Measurements from ENCODE around the gene FGFBP3.

The FGFBP3 gene, protein sequence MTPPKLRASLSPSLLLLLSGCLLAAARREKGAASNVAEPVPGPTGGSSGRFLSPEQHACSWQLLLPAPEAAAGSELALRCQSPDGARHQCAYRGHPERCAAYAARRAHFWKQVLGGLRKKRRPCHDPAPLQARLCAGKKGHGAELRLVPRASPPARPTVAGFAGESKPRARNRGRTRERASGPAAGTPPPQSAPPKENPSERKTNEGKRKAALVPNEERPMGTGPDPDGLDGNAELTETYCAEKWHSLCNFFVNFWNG

DNA sequence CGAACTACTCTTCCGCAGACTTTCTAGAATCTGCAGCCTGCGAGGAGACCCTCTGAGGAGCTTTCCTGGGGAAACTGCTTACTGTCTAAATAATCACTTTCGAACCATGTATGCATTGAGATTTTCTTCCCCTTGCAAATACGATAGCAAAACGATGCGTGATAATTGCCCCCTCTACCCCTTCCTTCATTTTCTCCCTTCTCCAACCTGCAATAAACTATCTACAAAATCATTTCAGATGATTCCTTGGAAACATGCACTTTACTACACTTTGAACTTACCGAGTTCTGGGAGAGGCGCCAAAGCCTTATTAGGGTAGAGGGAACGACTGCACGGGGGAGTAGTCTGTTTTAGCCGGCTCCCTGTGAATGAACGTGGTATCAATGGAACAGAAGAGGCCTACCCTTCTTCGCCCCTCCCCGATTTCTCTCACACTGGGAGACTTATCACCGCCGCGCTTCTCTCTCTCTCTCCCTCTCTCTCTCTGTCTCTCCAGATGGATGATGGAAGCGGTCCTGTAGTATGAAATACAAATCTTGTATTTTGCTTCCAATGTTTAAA lies at the start of gene FGFBP3:
Gene FGFBP3, minus strand, starts transcription at position 370 of the 561 bp plus-strand sequence. CDS start 517 bp downstream, outside the sequence.
- peak in 2 of 3 donors; percentile 30 to 31 for DNase-seq

DNA sequence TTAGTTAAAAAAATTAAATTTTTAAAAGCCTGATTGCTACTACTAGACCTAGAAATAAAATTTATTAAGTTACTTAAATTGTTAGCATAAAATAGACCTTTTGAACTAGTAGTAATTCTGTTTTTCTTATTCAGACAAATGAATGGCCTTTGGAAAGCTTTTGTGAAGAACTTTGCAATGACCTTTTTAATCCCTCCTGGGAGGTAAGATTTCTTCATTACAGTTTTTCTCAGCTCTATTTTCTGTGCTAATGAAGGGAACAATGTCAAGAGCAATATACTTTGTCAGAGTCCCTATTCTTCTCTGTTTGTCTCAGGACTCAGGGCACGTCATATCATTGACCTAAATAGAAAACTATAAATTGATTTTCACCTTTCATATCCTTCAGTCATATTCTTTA lies 47.8 kb upstream of the FGFBP3 start:
- DNase-seq, result no peak

DNA sequence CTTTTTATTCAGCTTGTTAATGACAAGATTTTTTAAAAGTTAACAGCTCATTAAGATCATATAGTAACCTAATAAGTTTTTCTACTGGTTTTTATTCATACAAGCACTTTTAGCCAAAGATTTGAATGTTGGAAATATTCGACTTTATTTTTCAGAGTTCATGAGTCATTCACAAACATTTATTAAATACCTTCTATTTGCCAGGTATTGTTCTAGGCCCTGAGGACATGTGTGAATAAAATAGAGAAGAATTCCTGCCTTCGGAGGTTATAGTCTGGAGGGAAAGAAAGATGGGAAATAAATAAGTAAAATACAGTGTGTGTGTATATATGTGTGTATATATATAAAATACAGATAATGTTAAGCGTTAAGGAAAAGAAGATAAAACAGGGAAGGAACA lies 45.8 kb upstream of the FGFBP3 start:
- DNase-seq, result no peak

DNA sequence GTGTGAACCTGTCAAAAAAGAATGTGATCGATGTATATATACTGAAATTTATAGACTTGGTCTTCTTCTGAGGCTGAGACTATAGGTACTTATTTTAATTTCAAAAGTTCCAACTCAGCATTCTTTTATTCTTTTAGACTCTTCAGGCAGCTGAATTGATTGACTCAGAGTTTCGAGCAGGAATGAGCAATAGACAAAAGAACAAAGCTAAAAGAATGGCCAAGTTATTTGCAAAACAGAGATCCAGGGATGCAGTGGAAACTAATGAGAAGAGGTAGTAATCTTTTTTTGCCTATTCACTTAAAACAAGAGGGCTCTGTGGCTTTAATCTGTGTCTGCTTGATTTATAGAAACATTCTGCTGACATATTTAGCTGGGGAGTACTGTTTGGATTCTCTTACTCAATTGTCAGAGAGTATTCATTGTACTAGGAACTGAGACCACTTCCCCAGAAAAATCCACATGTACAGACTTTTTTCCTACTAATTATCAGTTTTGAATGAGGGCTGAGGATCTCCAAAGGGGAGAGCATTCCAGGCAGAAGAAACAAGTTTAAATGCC lies 44.4 kb upstream of the FGFBP3 start:
- no peak for DNase-seq

DNA sequence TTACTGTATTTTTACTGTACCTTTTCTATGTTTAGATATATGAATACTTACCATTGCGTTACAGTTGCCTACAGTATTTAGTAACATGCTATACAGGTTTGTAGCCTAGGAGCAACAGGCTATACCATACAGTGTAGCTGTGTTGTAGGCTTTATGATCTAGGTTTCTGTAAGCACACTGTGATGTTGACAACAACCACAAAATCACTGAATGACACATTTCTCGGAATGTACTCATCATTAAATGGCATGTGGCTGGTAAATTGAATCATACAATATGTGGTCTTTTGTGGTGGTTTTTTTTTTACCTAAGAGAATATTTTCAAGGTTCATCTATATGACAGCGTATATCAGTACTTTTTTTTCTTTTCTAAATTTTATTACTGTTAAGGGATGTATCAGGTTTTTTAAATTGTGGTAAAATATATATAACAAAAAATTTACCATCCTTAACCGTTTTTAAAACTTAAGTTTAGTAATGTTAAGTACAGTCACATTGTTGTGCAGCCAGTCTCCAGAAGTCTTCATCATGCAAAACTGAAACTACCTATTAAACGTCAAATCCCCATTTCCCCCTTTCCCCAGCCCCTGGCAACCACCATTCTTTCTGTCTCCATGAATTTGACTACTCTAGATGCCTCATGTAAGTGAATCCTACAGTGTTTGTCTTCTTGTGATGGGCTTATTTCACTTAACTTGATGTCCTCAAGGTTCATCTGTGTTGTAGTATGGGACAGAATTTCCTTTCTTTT lies 35.8 kb upstream of the FGFBP3 start:
- no peak for DNase-seq

DNA sequence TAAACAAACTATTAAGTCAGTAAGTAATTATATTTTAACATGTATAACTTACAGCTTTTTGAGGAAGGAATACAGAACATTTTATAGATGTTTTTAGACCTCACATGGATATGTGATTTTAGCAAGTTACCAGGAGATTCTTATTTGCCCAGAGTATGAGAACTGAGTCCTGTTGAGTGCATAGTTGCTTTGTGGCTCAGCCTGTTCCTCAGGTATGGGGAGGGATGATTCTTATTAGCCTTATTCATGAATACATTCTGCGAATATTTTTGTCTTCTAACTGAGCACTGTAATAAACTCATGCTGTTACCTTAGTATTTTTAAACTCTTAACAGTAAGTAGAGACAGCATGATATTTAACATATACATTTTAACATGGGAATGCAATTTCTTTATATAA lies 32.1 kb upstream of the FGFBP3 start:
- no peak for DNase-seq

DNA sequence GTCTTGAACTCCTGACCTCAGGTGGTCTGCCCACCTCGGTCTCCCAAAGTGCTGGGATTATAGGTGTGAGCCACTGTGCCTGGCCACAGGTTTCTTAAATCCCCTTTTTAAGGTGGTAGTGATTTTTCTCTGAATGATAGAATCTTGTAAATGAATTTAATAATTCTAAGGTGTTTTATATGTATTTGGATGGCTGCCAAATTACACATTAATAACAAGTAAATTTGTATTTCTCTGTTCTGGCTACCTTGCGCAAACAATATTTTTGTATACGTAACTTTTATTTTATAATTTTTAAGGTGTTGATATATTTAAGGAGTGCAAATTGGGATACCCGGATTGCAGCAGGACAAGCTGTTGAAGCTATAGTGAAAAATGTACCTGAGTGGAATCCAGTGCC lies 30.4 kb upstream of the FGFBP3 start:
- no peak for DNase-seq

DNA sequence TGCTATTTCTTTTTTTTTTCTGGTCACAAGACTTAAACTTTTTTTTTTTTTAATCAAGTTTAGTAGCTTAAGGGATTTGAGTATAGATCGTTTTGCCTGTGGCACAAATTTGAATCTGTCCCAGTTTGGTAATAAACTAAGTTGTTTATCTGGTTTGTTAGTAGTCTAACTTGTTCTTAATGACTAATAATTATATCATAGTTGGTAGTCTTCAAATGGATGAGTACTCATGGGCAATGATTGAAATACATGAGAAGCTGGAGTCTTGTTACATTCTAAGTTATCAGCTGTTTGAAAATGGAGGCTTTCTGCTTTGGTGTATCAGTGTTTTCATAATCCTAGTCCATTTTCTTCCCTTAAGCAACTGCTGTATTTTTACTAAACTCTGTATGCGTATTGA lies 26.6 kb upstream of the FGFBP3 start:
- no peak for DNase-seq

DNA sequence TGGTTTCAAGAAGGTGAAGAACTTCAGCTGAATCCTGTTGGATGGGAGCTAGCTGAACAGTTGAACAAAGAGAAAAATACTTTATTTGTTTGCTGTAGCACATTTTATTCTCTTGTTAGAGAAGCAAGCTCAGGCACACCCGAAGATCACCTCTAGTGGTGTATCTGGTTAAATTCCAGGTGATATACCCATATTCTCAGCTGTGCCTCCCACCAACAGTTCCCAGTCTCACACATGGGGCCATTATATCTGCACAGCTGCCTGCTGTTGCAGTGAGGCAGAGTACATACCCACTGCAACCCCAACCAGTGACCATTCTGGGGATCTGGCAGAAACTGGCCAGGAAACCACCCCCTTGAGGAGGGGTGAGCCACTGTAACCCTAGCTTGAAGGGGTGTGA lies 23.5 kb upstream of the FGFBP3 start:
- DNase-seq, result no peak

DNA sequence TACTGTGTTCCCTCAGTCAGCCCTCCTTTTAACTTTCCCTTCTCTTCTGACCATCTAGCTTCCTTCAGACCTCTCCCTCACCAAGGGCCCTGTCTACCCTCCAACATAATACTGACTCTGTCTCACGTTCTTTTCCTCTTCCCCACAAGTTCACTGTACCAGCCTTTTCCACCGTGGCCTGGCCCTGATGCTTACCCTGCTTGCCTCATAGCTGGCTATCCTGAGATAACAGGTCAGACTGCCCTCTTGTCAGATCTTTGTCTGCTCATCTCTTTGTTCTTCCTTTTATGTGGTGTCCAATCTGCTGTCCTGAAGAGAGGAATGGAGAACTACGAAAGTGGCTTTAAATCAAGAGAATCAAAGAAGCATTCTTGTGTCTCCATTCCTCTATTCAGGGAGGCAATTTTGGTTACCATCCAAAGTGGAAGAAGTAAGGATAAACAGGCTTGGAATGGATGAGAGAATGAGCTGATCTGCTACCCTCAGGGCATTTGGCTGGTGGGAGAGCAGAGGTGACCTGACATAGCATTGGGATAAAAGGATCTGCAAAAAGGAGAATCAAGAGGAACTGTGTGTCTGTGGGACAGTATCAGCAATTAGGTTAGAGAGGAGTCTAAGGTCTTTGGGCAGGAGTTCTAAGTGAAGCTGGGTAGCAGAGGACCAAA lies 22.4 kb upstream of the FGFBP3 start:
- no peak for DNase-seq

DNA sequence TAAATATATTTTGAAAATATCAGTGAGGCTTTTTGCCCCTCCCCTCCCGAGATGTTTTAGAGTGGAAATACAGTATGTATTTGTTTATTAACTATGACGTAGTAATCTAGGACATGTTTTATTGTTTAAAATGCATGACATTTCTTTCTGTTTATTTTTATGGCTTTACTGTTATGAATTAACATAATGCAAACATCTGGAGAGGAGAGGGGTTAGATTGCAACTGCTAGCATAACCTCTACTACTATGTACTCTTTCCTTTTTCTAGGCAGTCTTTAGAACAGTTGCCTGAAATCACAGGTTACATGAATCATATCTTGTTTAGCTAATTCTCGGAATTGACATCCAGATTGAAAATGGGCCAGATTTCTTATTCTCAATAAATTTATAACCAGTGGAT lies 21.7 kb upstream of the FGFBP3 start:
- no peak for DNase-seq

DNA sequence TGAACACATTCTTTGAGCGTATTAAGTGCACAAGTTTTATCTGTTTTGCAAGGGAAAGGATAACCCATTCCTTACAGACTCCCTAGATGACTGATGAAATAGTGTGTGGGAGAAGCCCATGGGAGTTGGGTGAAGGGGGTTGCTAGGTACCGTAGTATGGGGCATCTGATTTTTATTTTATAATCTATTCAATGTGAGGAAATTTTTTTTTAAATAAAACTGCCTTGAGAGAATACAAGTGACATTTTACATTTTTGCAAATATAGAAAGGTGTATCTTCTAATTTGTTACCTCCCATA lies 15.7 kb upstream of the FGFBP3 start:
- DNase-seq, result no peak

DNA sequence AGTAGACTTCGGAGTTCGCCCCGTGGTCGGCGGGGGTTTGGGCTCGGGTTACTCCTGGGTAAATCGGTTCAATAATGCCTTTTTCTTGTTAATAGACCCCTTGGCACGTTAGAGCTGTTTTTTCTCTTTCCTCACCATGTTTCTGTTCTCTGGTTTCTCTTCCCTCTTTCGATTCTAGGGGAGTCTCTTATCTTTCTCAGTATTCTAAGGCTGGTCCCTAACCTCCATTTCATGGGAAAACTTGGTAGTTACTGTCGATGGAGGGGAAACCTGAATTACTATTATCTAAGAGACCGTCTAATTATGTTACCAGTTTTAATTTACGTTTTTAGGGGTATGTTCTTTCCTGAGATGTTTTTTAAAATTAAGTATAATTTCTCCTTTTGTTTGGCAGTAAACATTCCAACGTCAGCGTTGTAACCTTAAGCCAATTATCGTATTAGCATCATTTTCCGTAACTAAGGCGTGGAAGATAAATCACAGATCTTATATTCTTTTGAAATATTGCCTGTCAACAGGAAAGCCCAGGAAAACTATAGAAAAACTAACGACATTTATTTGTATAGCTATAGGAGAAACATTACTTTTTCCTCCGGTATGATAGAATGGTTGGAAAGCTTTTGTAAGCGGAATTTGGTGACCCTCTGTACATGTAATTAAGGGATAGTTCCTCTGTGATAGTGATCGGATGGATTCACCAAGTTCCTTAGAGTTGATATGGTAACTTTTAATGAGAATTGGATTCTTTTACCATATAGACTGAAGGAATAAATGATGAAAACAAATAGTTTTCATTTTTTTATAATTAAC lies 15.1 kb upstream of the FGFBP3 start:
- DNase-seq, result peak in 2 of 3 donors; percentile 49 to 51

DNA sequence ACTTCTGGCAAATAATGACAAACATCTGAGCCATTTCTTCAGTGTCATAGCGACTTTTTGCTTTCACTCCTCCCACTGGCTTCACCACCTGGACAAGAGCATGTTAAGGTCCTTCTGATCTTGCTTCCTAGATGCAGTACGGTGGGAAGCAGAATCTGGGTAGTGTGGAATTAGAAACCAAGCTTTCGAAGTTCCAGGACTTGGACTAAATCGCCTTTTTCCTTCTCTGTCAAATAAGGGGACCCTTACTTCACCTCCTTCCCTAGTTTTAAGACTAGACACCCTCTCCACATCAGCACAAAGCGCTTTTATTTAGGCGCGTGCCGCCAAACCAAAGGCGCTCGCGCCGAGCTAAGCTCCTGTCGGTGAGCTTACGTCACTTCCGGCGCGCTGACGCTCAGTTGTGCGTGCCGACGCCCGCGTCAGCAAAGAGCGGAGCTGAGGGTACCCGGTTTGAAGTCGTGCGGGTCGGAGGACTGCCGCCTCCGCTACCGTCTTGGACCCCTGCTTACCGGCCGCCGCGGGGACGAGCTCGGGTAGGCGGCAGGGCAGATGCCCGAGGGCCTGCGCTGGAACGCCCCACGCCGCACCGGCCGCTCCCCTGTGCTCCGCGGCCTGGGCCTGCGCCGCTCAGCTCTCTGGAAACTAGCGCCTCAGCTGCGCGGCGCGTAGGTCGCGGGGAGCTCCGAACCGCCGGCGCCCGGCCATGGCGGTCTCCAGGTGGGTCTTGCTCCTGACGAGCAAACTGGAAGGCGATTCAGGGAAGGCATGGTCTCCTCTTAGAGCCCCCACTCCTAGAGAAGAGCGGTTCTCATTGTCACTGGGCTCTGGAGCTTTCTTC lies 14.3 kb upstream of the FGFBP3 start, which contains the start of gene BTAF1:
Gene BTAF1, plus strand, starts transcription at position 400 of the 841 bp plus-strand sequence. Its CDS starts 307 bp downstream, at position 707.
- peak; percentile 93 to 96 (median 95) for DNase-seq

DNA sequence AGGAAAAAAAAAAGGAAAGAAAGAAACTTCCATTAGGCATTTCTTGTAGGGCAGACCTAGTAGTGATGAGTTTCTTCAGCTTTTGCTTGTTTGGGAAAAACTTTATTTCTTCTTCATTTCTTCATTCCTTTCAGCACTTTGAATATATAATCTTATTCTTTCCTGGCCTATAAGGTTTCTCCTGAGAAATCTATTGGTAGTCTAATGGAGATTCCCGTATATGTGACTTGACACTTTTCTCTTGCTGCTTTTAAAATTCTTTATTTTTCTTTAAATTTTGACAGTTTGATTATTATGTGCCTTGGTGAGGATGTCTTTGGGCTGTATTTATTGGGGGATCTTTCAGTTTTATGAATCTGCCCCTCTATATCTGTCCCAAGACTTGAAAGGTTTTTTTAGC lies 10.4 kb upstream of the FGFBP3 start:
- no peak for DNase-seq

DNA sequence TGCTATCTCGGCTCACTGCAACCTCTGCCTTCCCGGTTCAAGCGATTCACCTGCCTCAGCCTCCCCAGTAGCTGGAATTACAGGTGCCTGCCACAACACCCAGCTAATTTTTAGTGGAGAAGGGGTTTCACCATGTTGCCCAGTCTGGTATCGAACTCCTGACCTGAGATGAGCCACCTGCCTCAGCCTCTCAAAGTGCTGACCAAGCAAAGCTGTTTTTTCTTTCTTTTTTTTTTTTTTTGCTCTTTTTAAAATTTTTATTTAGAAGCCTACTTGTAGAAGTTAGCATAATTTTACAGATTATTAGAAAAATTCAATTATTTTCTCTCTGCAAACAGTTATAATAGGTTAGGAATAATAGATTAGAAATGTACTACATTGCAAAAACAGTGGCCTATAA lies 1.2 kb upstream of the FGFBP3 start:
- DNase-seq, result no peak

DNA sequence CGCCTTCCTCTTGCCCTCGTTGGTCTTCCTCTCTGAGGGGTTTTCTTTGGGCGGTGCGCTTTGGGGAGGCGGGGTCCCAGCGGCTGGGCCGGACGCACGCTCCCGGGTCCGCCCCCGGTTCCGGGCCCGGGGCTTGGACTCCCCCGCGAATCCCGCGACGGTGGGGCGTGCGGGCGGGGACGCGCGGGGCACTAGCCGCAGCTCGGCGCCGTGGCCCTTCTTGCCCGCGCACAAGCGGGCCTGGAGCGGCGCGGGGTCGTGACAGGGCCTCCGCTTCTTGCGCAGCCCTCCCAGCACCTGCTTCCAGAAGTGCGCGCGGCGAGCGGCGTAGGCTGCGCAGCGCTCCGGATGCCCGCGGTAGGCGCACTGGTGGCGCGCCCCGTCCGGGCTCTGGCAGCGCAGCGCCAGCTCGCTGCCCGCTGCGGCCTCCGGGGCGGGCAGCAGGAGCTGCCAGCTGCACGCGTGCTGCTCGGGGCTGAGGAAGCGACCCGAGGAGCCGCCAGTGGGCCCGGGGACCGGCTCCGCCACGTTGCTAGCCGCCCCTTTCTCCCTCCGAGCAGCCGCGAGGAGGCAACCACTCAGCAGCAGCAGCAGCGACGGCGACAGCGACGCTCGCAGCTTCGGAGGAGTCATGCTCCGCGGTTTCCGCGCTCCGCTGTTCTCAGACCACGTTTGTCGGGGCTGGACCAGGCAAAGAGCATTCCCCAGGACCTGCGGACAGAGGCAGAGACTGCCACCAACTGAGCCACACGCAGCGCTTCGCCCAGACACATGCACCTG lies 759 bp downstream of the FGFBP3 start:
- DNase-seq, result peak; percentile 84 to 88 (median 85)

DNA sequence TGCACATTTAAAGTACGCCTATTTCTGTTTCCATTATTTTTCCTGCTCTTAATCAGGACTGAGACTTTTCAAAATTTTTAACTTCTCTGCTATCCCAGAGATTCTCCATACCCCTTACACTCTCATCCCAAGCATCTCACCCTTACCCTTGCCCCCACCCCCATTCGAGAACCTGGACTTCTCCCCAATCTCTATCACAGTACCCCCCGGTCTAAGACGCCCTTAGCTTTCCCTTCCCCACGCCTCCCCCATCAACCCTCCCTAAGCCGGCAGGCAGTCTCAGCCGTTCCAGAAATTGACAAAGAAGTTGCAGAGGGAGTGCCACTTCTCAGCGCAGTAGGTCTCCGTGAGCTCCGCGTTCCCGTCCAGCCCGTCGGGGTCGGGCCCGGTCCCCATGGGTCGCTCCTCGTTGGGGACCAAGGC lies 1.4 kb downstream of the FGFBP3 start:
- no peak for DNase-seq

DNA sequence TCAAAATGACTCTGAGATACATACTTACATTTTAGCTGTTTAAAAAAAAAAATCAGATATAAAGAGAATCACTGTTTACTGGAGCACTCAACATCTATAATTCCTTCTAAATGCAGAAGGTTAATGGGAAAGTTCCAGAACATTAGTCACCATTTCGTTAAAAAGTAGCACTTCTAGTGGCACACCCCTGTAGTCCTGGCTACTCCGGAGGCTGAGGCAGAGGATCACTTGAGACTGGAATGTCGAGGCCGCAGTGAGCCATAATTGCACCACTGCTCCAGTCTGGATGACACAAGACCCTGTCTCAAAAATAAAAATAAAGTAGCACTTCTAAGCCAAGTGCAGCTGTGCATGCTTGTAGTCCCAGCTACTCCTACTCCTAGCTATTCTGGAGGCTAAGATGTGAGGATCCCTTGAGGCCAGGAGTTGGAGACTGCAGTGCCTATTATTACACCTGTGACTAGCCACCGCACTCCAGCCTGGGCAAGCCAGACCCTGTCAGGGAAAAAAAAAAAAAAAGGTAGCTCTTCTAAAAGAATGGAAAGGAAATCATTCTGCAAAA lies 2.2 kb downstream of the FGFBP3 start:
- no peak for DNase-seq

All from suppressor macrophage treated with lipopolysaccharide for 1 hour (primary cell).